ENCODE results near the gene ST3GAL6. TPM values are rescaled to one million over a fixed set of nuclear protein-coding genes. Genes with fewer than 3 reads are reported as not detected.

The ST3GAL6 gene
- total and polyA plus RNA-seq, 2 of the 4 experiments (the other 2 are of a cell fraction) = 0.36 to 0.99 TPM

GRCh38 chr3:98780343-98780742, 17.2 kb downstream of the ST3GAL6 start:
- peak overlapping the region; percentile 47 for H3K4ac ChIP-seq (ENCODE audit: low read depth, low read length)
- H4K8ac ChIP-seq (ENCODE audit: low read depth in 2 of 2, low read length in 2 of 2) = no peak overlapping the region
- H3K4me1 ChIP-seq (ENCODE audit: control insufficient read depth, insufficient read depth, low read length) = peaks cover 11% of the 10 kb centered on the region
- H2BK120ac ChIP-seq (ENCODE audit: low read depth, low read length) = peak overlapping the region; percentile 76; the same call in 1 of the 2 replicates
- no peak overlapping the region for H3K9ac ChIP-seq (ENCODE audit: low read depth, low read length)
- in situ Hi-C loops (cut with MboI; ENCODE audit: low sequenced_read_pairs) = loop anchor here (10.0 kb wide), 1 partner anchor 176 kb away; no protein-coding TSS in a partner anchor
- H2BK15ac ChIP-seq (ENCODE audit: low read depth, low read length) = peak overlapping the region; percentile 72; the same call in 1 of the 3 replicates
- H3K9me1 ChIP-seq (ENCODE audit: insufficient read depth, low read length) = peaks cover 21% of the 10 kb centered on the region
- no peak overlapping the region for H3K14ac ChIP-seq (replicated peaks; ENCODE audit: low read depth, low read length)
- H4K91ac ChIP-seq (ENCODE audit: insufficient read depth, low read depth, low read length) = no peak overlapping the region
- H3K27ac ChIP-seq (ENCODE audit: insufficient read depth, low read length) = no peak overlapping the region
- CTCF ChIA-PET = interaction anchor here (0.7 kb wide), 1 partner anchor 204 kb away, joined by 5 read pairs; no protein-coding TSS in a partner anchor
- H2AK9ac ChIP-seq (replicated peaks; ENCODE audit: low read depth, low read length, poor library complexity) = no peak overlapping the region
- H3K18ac ChIP-seq (ENCODE audit: low read depth, low read length) = 0 out of 2 replicates have a peak overlapping the region, but pooled peaks have one; percentile 24
- ATAC-seq (ENCODE audit: low read depth) = no peak
- peak overlapping the region; percentile 64 for H2BK5ac ChIP-seq (ENCODE audit: low read depth, low read length, poor library complexity, severe bottlenecking)
- H4K5ac ChIP-seq (ENCODE audit: low read depth, low read length) = peak overlapping the region; percentile 16; the same call in 1 of the 2 replicates
- no peak for DNase-seq
- H3K23ac ChIP-seq (ENCODE audit: low read depth, low read length) = no peak overlapping the region; the same call in 1 of the 2 replicates
- no TSS peak for BruUV-seq (replicated peaks)
- dilution Hi-C loops (cut with HindIII; ENCODE audit: low sequenced_read_pairs, unreplicated experiment) = no loop called here
- TF ChIP-seq USF2 (IDR thresholded peaks at IDR 0.05; ENCODE audit: low read depth, low read length) (no peak), RFX5 (IDR thresholded peaks at IDR 0.05; ENCODE audit: low read depth, low read length) (no peak), ELK1 (IDR thresholded peaks at IDR 0.05; ENCODE audit: borderline replicate concordance, low read depth, low read length) (no peak), SMC3 (IDR thresholded peaks at IDR 0.05; ENCODE audit: low read depth, low read length) (no peak), BHLHE40 (IDR thresholded peaks at IDR 0.05; ENCODE audit: low read depth, low read length) (no peak), CHD1 (IDR thresholded peaks at IDR 0.05; ENCODE audit: low read depth, low read length) (no peak), RCOR1 (IDR thresholded peaks at IDR 0.05; ENCODE audit: insufficient replicate concordance, low read length) (no peak), RAD21 (IDR thresholded peaks at IDR 0.05; ENCODE audit: low read length) (no peak), FOS (IDR thresholded peaks at IDR 0.05; ENCODE audit: low read depth, low read length) (no peak), NFE2L2 (IDR thresholded peaks at IDR 0.05; ENCODE audit: low read depth, low read length) (no peak), POLR2A (IDR thresholded peaks at IDR 0.05; ENCODE audit: low read depth, low read length) (no peak)
- intact Hi-C loops (cut with micrococcal nuclease) = no loop called here
- H2AK5ac ChIP-seq (ENCODE audit: low read depth, low read length) = no peak overlapping the region
- peaks cover 7% of the 10 kb centered on the region; the same call in 1 of the 2 replicates for H4K20me1 ChIP-seq (ENCODE audit: insufficient read depth, low read length)
- H3K4me2 ChIP-seq (ENCODE audit: low read depth, low read length) = no peak overlapping the region; the same call in 1 of the 2 replicates
- H3K56ac ChIP-seq (ENCODE audit: extremely low read depth, insufficient read depth, low read length) = no peak overlapping the region
- POLR2A ChIA-PET (ENCODE audit: unreplicated experiment) = no interaction called here
- H2BK20ac ChIP-seq (ENCODE audit: low read depth, low read length) = peak overlapping the region; percentile 33; the same call in 1 of the 2 replicates
- H3K4me3 ChIP-seq (ENCODE audit: insufficient read depth, low read depth, low read length) = no peak overlapping the region
- 0 out of 4 replicates have a peak, but pooled peaks cover 0 to 4% of the 10 kb centered on the region in 2 experiments for H3K79me1 ChIP-seq (ENCODE audit: low read depth in 1 of 2, low read length in 2 of 2)
- no peak overlapping the region for H2AFZ ChIP-seq (replicated peaks; ENCODE audit: low read length, poor library complexity)
- H3K27me3 ChIP-seq (ENCODE audit: control insufficient read depth, insufficient read depth, low read length) = no peaks in the 10 kb centered on the region
- WGBS, 2 experiments (ENCODE audit: extremely low coverage in 2 of 2, insufficient read length in 1 of 2) = no CpG with 5 or more reads among the region's 2 CpGs
- H3K36me3 ChIP-seq (ENCODE audit: control insufficient read depth, insufficient read depth, low read length) = no peaks in the 10 kb centered on the region
- H3K9me3 ChIP-seq (ENCODE audit: control insufficient read depth, insufficient read depth, low read length) = no peaks in the 10 kb centered on the region

Measured in IMR-90 (cell line).